ENCODE results near the gene NBPF4.
"Not testable (repeated sequence)": the region's sequence is repeated elsewhere in the genome, so short reads cannot be mapped to it uniquely, and the experiment has no call there.

DNA sequence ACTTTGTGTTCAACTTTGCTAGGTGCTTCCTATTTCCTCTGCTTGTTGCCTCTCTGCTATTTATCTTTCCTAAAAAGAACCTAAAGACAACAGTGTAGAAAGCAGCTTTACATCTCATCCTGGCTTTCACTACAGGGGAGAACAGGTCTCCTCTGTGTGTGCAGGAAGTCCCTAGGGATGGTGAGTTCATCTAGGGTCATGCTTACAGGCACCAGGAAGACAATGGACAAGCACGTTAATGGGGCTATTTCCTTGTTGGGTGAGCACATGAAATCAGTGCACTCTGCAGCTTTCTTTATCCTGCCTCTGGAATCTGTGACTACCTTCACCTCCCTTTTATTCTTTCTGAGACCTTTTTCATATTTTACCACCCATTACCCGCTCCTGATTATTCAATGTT, 4.5 kb downstream of the NBPF4 start:
- not testable (repeated sequence) for TF ChIP-seq POLR2A (IDR thresholded peaks at IDR 0.05)
- TF ChIP-seq, protein P1, sequence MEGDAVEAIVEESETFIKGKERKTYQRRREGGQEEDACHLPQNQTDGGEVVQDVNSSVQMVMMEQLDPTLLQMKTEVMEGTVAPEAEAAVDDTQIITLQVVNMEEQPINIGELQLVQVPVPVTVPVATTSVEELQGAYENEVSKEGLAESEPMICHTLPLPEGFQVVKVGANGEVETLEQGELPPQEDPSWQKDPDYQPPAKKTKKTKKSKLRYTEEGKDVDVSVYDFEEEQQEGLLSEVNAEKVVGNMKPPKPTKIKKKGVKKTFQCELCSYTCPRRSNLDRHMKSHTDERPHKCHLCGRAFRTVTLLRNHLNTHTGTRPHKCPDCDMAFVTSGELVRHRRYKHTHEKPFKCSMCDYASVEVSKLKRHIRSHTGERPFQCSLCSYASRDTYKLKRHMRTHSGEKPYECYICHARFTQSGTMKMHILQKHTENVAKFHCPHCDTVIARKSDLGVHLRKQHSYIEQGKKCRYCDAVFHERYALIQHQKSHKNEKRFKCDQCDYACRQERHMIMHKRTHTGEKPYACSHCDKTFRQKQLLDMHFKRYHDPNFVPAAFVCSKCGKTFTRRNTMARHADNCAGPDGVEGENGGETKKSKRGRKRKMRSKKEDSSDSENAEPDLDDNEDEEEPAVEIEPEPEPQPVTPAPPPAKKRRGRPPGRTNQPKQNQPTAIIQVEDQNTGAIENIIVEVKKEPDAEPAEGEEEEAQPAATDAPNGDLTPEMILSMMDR (IDR thresholded peaks at IDR 0.05) = not testable (repeated sequence)
